Keratinocyte (primary cell): Measurements from ENCODE around the gene MTM1. TPM values are rescaled to one million over a fixed set of nuclear protein-coding genes. Genes with fewer than 3 reads are reported as not detected.

Source experiments
- DNase-seq: peaks from one replicate; pipeline ENCODE4 v3.0.0-alpha.2; 2011; ENCODE audit warnings: low read depth, missing footprints, low spot score
- FAIRE-seq: peaks from 2 replicates; lab custom pipeline; 2011; peaks lifted over from hg19 to GRCh38; lab: Jason Lieb, UNC
- H2AFZ ChIP-seq: 2 replicates; pipeline ENCODE4 v1.6.0; 2012; ENCODE audit warnings: low read length, control low read depth, inconsistent platforms; ENCODE audit not compliant: control insufficient read depth
- H3K27ac ChIP-seq: 2 replicates; pipeline ENCODE4 v1.5.1; 2011; ENCODE audit warnings: low read length; ENCODE audit not compliant: control insufficient read depth, insufficient read depth
- H3K27me3 ChIP-seq: 3 replicates; pipeline ENCODE4 v1.6.0; 2011; ENCODE audit warnings: low read length; ENCODE audit not compliant: control insufficient read depth, insufficient read depth; ENCODE audit errors: extremely low read depth
- H3K36me3 ChIP-seq, 2 experiments: 2 replicates in 1 of 2; 3 replicates in 1 of 2; pipeline ENCODE4 v1.5.1; 2011; ENCODE audit warnings: low read length in 2 of 2, mild to moderate bottlenecking in 1 of 2; ENCODE audit not compliant: control insufficient read depth in 2 of 2, insufficient read depth in 2 of 2; ENCODE audit errors: extremely low read depth in 1 of 2
- H3K4me1 ChIP-seq: 3 replicates; pipeline ENCODE4 v1.5.1; 2011; ENCODE audit warnings: low read length; ENCODE audit not compliant: control insufficient read depth, insufficient read depth; ENCODE audit errors: extremely low read depth
- H3K4me2 ChIP-seq: 3 replicates; pipeline ENCODE4 v1.6.0; 2011; ENCODE audit warnings: low read depth, low read length; ENCODE audit not compliant: control insufficient read depth, insufficient read depth; ENCODE audit errors: extremely low read depth
- H3K4me3 ChIP-seq, 3 experiments: fragments of 200-600 bp in 1 of 3; sonication (generic) in 1 of 3; 2 replicates in 2 of 3; 3 replicates in 1 of 3; pipeline ENCODE4 v1.5.1; 2011 to 2016; ENCODE audit warnings: low read length in 3 of 3, mild to moderate bottlenecking in 3 of 3, control low read depth in 2 of 3, inconsistent platforms in 1 of 3, low read depth in 1 of 3, mixed read lengths in 1 of 3, mixed run types in 1 of 3, moderate library complexity in 1 of 3; ENCODE audit not compliant: control insufficient read depth in 2 of 3, insufficient read depth in 2 of 3; ENCODE audit errors: extremely low read depth in 1 of 3
- H3K79me2 ChIP-seq: 2 replicates; pipeline ENCODE4 v1.6.0; 2012; ENCODE audit warnings: low read length; ENCODE audit not compliant: control insufficient read depth, insufficient read depth
- H3K9ac ChIP-seq: 3 replicates; pipeline ENCODE4 v1.6.0; 2011; ENCODE audit warnings: low read length; ENCODE audit not compliant: control insufficient read depth, insufficient read depth; ENCODE audit errors: extremely low read depth
- H3K9me1 ChIP-seq: 3 replicates; pipeline ENCODE4 v1.6.0; 2011; ENCODE audit warnings: low read length; ENCODE audit not compliant: control insufficient read depth, insufficient read depth; ENCODE audit errors: extremely low read depth
- H3K9me3 ChIP-seq: 2 replicates; pipeline ENCODE4 v1.5.1; 2012; ENCODE audit warnings: low read depth, low read length; ENCODE audit not compliant: control insufficient read depth
- H4K20me1 ChIP-seq: 3 replicates; pipeline ENCODE4 v1.6.0; 2011; ENCODE audit warnings: low read length; ENCODE audit not compliant: control insufficient read depth, insufficient read depth; ENCODE audit errors: extremely low read depth
- CTCF ChIP-seq, 3 experiments: IDR thresholded peaks in 1 of 3; conservative IDR thresholded peaks in 1 of 3; optimal IDR thresholded peaks in 1 of 3; 2 replicates in 2 of 3; 3 replicates in 1 of 3; pipeline versions ENCODE3 to v1.5.1; 2011; ENCODE audit warnings: low read length in 3 of 3, mild to moderate bottlenecking in 3 of 3, moderate library complexity in 2 of 3, control low read depth in 1 of 3, inconsistent platforms in 1 of 3; ENCODE audit not compliant: insufficient read depth in 2 of 3; ENCODE audit errors: extremely low read depth in 1 of 3
- EZH2 ChIP-seq: IDR thresholded peaks from one replicate; pipeline ENCODE4 v1.6.1; 2012; ENCODE audit warnings: inconsistent platforms, mild to moderate bottlenecking, low read length, moderate library complexity
- dilution Hi-C: fragments of 300-500 bp; cut with MboI; formaldehyde crosslinking; loops from one replicate; pipeline ENCODE4 v1.7.0; 2020; ENCODE audit warnings: low sequenced_read_pairs; ENCODE audit not compliant: extremely low pct_ligation_motif_present
- polyA plus RNA-seq, 5 experiments: library from polyadenylated mRNA; depleted of rRNA in 3 of 5; stranded (reverse) in 3 of 5; stranded (forward) in 1 of 5; unstranded in 1 of 5; fragments of >200 nt; gene quantifications; 1 replicate in 1 of 5; 2 replicates in 3 of 5; 3 replicates in 1 of 5; pipeline versions ENCODE4 v1.2.1 to v1.2.3, GENCODE V29; 2011 to 2012; ENCODE audit warnings: missing spikeins in 2 of 5, low read depth in 1 of 5, low replicate concordance in 1 of 5

Gene MTM1
- polyA plus RNA-seq, 1 donor (not counting 4 experiments of a cell fraction or from before 2014, with no cell fraction given) = 13.9 TPM

- FAIRE-seq = no peak
- H3K9me1 ChIP-seq = no peaks in the 10 kb centered on the region
- no peaks in the 10 kb centered on the region for H3K27me3 ChIP-seq
- H4K20me1 ChIP-seq = no peaks in the 10 kb centered on the region
- H3K9me3 ChIP-seq = no peaks in the 10 kb centered on the region
- peaks cover 5% of the 10 kb centered on the region for H3K4me1 ChIP-seq
- H3K36me3 ChIP-seq = no peaks in the 10 kb centered on the region
- H3K9ac ChIP-seq = no peak overlapping the region
- H3K4me2 ChIP-seq = no peak overlapping the region
- no peak overlapping the region for H3K4me3 ChIP-seq
- no peak for TF ChIP-seq CTCF (optimal IDR thresholded peaks at IDR 0.05 in 1 of 3, IDR thresholded peaks at IDR 0.05 in 1 of 3, conservative IDR thresholded peaks at IDR 0.05 in 1 of 3; ENCODE audit: extremely low read depth in 1 of 3, insufficient read depth in 2 of 3, low read length in 3 of 3)
- no peak for TF ChIP-seq EZH2
- no peak for DNase-seq
- dilution Hi-C loops = no loop called here
- H3K79me2 ChIP-seq = no peaks in the 10 kb centered on the region
- H3K27ac ChIP-seq = no peak overlapping the region
- H2AFZ ChIP-seq = no peak overlapping the region
These were observed 21.7 kb upstream of the MTM1 start for GRCh38 chrX:150546711-150547153.

- no peak overlapping the region for H3K9ac ChIP-seq
- no peak overlapping the region for H3K27ac ChIP-seq
- no peak for DNase-seq
- H3K4me1 ChIP-seq = peaks cover 5% of the 10 kb centered on the region
- H3K9me3 ChIP-seq = no peaks in the 10 kb centered on the region
- no peaks in the 10 kb centered on the region for H3K27me3 ChIP-seq
- H3K4me2 ChIP-seq = peak overlapping the region; percentile 4
- no peak overlapping the region for H3K4me3 ChIP-seq
- H4K20me1 ChIP-seq = no peaks in the 10 kb centered on the region
- no peaks in the 10 kb centered on the region for H3K36me3 ChIP-seq
- no peaks in the 10 kb centered on the region for H3K79me2 ChIP-seq
- TF ChIP-seq EZH2 (no peak), CTCF (optimal IDR thresholded peaks at IDR 0.05 in 1 of 3, IDR thresholded peaks at IDR 0.05 in 1 of 3, conservative IDR thresholded peaks at IDR 0.05 in 1 of 3; ENCODE audit: extremely low read depth in 1 of 3, insufficient read depth in 2 of 3, low read length in 3 of 3) (no peak)
- dilution Hi-C loops = no loop called here
- H2AFZ ChIP-seq = peak overlapping the region; percentile 51
- FAIRE-seq = no peak
- no peaks in the 10 kb centered on the region for H3K9me1 ChIP-seq
These were observed 20.9 kb upstream of the MTM1 start for GRCh38 chrX:150547375-150548115.
